GM23338 (cell line): ENCODE data around the gene HIVEP3. TPM values are rescaled to one million over a fixed set of nuclear protein-coding genes. Genes with fewer than 3 reads are reported as not detected.

Source experiments
- ATAC-seq: fragments of 200-7000 bp; cut with Tn5 transposase; 3 replicates; pipeline ENCODE4 v1.9.1; 2020
- DNase-seq: peaks from one replicate; pipeline ENCODE4 v3.0.0-alpha.2; 2015; ENCODE audit warnings: low spot score
- H2AFZ ChIP-seq: fragments of 200-600 bp; sonication (generic); 2 replicates; pipeline ENCODE4 v1.8.0; 2016; ENCODE audit warnings: antibody characterized with exemption, mild to moderate bottlenecking, moderate library complexity
- H3F3A ChIP-seq: fragments of 200-600 bp; sonication (generic); replicated peaks from 2 replicates; pipeline ENCODE4 v1.8.0; 2017; ENCODE audit warnings: antibody characterized with exemption, mixed run types, low read depth
- H3K27ac ChIP-seq: fragments of 200-600 bp; sonication (generic); 2 replicates; pipeline ENCODE4 v1.6.1; 2016; ENCODE audit warnings: low read depth
- H3K27me3 ChIP-seq: fragments of 200-600 bp; sonication (generic); 2 replicates; pipeline ENCODE4 v1.8.0; 2016; ENCODE audit warnings: mild to moderate bottlenecking, mixed run types, moderate library complexity; ENCODE audit not compliant: insufficient read depth
- H3K36me3 ChIP-seq: fragments of 200-600 bp; sonication (generic); 2 replicates; pipeline ENCODE4 v1.8.0; 2016; ENCODE audit warnings: mild to moderate bottlenecking; ENCODE audit not compliant: insufficient read depth
- H3K4me1 ChIP-seq: fragments of 200-600 bp; sonication (generic); 2 replicates; pipeline ENCODE4 v1.8.0; 2016; ENCODE audit warnings: mild to moderate bottlenecking, moderate library complexity; ENCODE audit not compliant: insufficient read depth
- H3K4me2 ChIP-seq: fragments of 200-600 bp; sonication (generic); 2 replicates; pipeline ENCODE4 v1.7.1; 2017; ENCODE audit warnings: mixed run types
- H3K4me3 ChIP-seq: fragments of 200-600 bp; sonication (generic); 2 replicates; pipeline ENCODE4 v1.6.1; 2016; ENCODE audit warnings: mixed run types
- H3K79me2 ChIP-seq: fragments of 200-600 bp; sonication (generic); replicated peaks from 2 replicates; pipeline ENCODE4 v1.8.0; 2017; ENCODE audit warnings: mild to moderate bottlenecking; ENCODE audit not compliant: insufficient read depth
- H3K9me2 ChIP-seq: fragments of 200-600 bp; sonication (generic); 2 replicates; pipeline ENCODE4 v1.8.0; 2017; ENCODE audit not compliant: insufficient read depth
- H4K20me1 ChIP-seq: fragments of 200-600 bp; sonication (generic); replicated peaks from 2 replicates; pipeline ENCODE4 v1.8.0; 2017; ENCODE audit warnings: mild to moderate bottlenecking; ENCODE audit not compliant: insufficient read depth
- H3K27ac Mint-ChIP-seq: 2 replicates; pipeline ENCODE4 v1.8.0; 2020; ENCODE audit warnings: inconsistent platforms, mild to moderate bottlenecking, moderate library complexity, mixed read lengths
- H3K27me3 Mint-ChIP-seq: 3 replicates; pipeline ENCODE4 v1.8.0; 2022; ENCODE audit warnings: low read depth, mild to moderate bottlenecking, moderate library complexity, mixed read lengths, inconsistent platforms; ENCODE audit not compliant: insufficient read depth, poor library complexity
- H3K36me3 Mint-ChIP-seq: 3 replicates; pipeline ENCODE4 v1.8.0; 2021; ENCODE audit warnings: low read depth, mild to moderate bottlenecking, inconsistent platforms, moderate library complexity, mixed read lengths
- H3K4me1 Mint-ChIP-seq: 3 replicates; pipeline ENCODE4 v1.8.0; 2020; ENCODE audit warnings: mild to moderate bottlenecking, inconsistent platforms, mixed read lengths
- H3K4me3 Mint-ChIP-seq: 3 replicates; pipeline ENCODE4 v1.8.0; 2021; ENCODE audit warnings: moderate library complexity, mild to moderate bottlenecking, inconsistent platforms, mixed read lengths
- H3K9me3 Mint-ChIP-seq: 3 replicates; pipeline ENCODE4 v1.8.0; 2020; ENCODE audit warnings: moderate library complexity, mild to moderate bottlenecking, inconsistent platforms, mixed read lengths
- CREB1 ChIP-seq: fragments of 250-450 bp; sonication (Bioruptor Pico); IDR thresholded peaks from 2 replicates; pipeline ENCODE4 v1.5.0; 2020; ENCODE audit warnings: low read depth, mild to moderate bottlenecking, moderate library complexity
- EZH2 ChIP-seq: fragments of 200-600 bp; sonication (generic); IDR thresholded peaks from one replicate; pipeline ENCODE4 v1.8.0; 2017; ENCODE audit warnings: antibody characterized with exemption, mild to moderate bottlenecking, low read depth; ENCODE audit not compliant: unreplicated experiment
- JUNB ChIP-seq: IDR thresholded peaks from one replicate; pipeline ENCODE4 v1.6.1; 2016; ENCODE audit warnings: antibody characterized with exemption; ENCODE audit not compliant: unreplicated experiment
- NANOG ChIP-seq: IDR thresholded peaks from 2 replicates; pipeline ENCODE4 v1.6.1; 2016; ENCODE audit warnings: antibody characterized with exemption, borderline replicate concordance
- POLR2AphosphoS5 ChIP-seq: IDR thresholded peaks from 2 replicates; pipeline ENCODE4 v1.6.1; 2016; ENCODE audit warnings: antibody characterized with exemption, low read depth
- STAT1 ChIP-seq: IDR thresholded peaks from one replicate; pipeline ENCODE4 v1.6.1; 2016; ENCODE audit warnings: antibody characterized with exemption; ENCODE audit not compliant: unreplicated experiment
- ZNF114 ChIP-seq: fragments of 250-450 bp; sonication (Bioruptor Pico); IDR thresholded peaks from 2 replicates; pipeline ENCODE4 v1.5.0; 2020; ENCODE audit warnings: mild to moderate bottlenecking, moderate library complexity
- ZNF331 ChIP-seq: fragments of 250-450 bp; sonication (Bioruptor Pico); IDR thresholded peaks from 2 replicates; pipeline ENCODE4 v1.5.0; 2020; ENCODE audit warnings: low read depth, mild to moderate bottlenecking, moderate library complexity
- polyA plus RNA-seq: library from polyadenylated mRNA; unstranded; fragments of >200 nt; fragmentation: Nextera tagmentation; extraction: Ambion mirVana; gene quantifications from 2 replicates; pipeline ENCODE4 v1.2.1, GENCODE V29; 2016
- total RNA-seq: library from RNA; depleted of rRNA; stranded (reverse); fragments of >200 nt; shearing (Covaris generic); gene quantifications from 2 replicates; pipeline ENCODE4 v1.2.3, GENCODE V29; 2014
- TF ChIP-seq, protein P1 (sequence below): fragments of 250-450 bp; sonication (Bioruptor Pico); IDR thresholded peaks from 2 replicates; pipeline ENCODE4 v1.5.0; 2020; ENCODE audit warnings: mild to moderate bottlenecking, moderate library complexity
- TF ChIP-seq, protein P2 (sequence below), 2 experiments: fragments of 200-600 bp in 1 of 2; sonication (generic) in 1 of 2; conservative IDR thresholded peaks; 2 replicates each; pipeline versions ENCODE4 v1.5.1 to v1.6.1; 2016 to 2017; ENCODE audit warnings: antibody characterized with exemption in 2 of 2, low read depth in 2 of 2, mild to moderate bottlenecking in 2 of 2, moderate library complexity in 1 of 2

Gene HIVEP3
- total and polyA plus RNA-seq, 2 experiments from 2014 or later: 0.14 to 0.24 TPM

DNA sequence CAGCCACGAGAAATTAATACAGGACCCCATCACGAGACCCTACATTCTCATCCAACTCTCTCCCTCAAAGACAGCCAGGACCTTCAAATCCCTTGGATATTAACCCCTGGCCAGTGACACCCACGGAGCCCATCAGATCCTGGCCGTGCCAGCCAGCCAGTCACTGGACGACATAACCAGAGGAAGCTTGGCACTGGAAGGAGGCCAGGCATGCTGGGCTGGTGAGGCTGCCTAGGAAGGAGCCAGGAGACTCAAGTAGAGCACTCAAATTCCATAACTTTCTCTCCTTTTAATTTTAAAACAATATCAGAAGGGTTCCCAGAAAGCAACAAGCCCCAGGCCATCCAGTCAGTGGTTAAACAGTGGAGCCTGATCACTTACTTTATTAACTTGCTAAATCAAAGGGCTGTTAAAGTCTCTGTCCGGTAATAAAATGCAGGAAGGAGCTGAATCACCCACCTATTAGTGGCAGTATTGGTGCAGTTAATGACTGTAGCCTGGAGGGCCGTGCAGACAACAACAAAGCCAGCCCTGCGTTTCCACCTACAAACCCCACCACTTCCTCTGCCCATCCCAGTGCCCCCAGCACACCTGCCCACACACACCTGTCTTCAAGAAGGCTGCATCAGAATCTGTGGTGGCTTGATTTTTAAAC is 78.0 kb downstream of the HIVEP3 start (continued):
- TF ChIP-seq, protein P1, sequence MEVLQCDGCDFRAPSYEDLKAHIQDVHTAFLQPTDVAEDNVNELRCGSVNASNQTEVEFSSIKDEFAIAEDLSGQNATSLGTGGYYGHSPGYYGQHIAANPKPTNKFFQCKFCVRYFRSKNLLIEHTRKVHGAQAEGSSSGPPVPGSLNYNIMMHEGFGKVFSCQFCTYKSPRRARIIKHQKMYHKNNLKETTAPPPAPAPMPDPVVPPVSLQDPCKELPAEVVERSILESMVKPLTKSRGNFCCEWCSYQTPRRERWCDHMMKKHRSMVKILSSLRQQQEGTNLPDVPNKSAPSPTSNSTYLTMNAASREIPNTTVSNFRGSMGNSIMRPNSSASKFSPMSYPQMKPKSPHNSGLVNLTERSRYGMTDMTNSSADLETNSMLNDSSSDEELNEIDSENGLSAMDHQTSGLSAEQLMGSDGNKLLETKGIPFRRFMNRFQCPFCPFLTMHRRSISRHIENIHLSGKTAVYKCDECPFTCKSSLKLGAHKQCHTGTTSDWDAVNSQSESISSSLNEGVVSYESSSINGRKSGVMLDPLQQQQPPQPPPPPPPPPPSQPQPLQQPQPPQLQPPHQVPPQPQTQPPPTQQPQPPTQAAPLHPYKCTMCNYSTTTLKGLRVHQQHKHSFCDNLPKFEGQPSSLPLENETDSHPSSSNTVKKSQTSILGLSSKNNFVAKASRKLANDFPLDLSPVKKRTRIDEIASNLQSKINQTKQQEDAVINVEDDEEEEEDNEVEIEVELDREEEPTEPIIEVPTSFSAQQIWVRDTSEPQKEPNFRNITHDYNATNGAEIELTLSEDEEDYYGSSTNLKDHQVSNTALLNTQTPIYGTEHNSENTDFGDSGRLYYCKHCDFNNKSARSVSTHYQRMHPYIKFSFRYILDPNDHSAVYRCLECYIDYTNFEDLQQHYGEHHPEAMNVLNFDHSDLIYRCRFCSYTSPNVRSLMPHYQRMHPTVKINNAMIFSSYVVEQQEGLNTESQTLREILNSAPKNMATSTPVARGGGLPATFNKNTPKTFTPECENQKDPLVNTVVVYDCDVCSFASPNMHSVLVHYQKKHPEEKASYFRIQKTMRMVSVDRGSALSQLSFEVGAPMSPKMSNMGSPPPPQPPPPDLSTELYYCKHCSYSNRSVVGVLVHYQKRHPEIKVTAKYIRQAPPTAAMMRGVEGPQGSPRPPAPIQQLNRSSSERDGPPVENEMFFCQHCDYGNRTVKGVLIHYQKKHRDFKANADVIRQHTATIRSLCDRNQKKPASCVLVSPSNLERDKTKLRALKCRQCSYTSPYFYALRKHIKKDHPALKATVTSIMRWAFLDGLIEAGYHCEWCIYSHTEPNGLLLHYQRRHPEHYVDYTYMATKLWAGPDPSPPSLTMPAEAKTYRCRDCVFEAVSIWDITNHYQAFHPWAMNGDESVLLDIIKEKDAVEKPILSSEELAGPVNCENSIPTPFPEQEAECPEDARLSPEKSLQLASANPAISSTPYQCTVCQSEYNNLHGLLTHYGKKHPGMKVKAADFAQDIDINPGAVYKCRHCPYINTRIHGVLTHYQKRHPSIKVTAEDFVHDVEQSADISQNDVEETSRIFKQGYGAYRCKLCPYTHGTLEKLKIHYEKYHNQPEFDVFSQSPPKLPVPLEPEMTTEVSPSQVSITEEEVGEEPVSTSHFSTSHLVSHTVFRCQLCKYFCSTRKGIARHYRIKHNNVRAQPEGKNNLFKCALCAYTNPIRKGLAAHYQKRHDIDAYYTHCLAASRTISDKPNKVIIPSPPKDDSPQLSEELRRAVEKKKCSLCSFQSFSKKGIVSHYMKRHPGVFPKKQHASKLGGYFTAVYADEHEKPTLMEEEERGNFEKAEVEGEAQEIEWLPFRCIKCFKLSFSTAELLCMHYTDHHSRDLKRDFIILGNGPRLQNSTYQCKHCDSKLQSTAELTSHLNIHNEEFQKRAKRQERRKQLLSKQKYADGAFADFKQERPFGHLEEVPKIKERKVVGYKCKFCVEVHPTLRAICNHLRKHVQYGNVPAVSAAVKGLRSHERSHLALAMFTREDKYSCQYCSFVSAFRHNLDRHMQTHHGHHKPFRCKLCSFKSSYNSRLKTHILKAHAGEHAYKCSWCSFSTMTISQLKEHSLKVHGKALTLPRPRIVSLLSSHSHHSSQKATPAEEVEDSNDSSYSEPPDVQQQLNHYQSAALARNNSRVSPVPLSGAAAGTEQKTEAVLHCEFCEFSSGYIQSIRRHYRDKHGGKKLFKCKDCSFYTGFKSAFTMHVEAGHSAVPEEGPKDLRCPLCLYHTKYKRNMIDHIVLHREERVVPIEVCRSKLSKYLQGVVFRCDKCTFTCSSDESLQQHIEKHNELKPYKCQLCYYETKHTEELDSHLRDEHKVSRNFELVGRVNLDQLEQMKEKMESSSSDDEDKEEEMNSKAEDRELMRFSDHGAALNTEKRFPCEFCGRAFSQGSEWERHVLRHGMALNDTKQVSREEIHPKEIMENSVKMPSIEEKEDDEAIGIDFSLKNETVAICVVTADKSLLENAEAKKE: no peak
- TF ChIP-seq POLR2AphosphoS5 (no peak), JUNB (no peak)

DNA sequence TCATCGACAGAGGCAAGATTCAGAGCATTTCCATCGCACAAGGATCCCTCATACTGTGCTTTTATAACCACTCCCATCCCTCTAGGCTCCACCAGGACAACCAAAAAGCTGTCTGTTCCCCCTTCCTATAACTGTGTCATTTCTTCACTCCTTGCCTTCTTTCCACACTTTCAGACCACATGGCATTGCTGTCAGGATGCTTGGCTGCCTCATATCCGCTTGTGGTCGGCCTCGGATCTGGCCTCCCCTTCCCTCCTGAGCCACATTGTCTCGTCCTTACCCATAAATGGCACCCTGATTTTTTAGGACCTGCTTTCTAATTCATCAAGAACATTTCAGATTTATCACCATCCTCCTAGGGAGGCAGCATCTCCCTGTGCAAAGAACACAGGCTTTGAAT is 80.5 kb downstream of the HIVEP3 start:
- Mint-ChIP-seq H3K4me1 (peaks cover 11% of the 10 kb centered on the region), H3K27me3 (peaks cover 1% of the 10 kb centered on the region), H3K27ac (no peak overlapping the region), H3K4me3 (no peak overlapping the region), H3K36me3 (no peaks in the 10 kb centered on the region), H3K9me3 (no peaks in the 10 kb centered on the region)
- no peak overlapping the region for H3K27ac ChIP-seq
- no peak for DNase-seq
- H3K9me2 ChIP-seq: 0 out of 2 replicates have a peak, but pooled peaks cover 4% of the 10 kb centered on the region
- H3K79me2 ChIP-seq: no peaks in the 10 kb centered on the region
- H3K4me2 ChIP-seq: no peak overlapping the region
- no peaks in the 10 kb centered on the region for H3K27me3 ChIP-seq
- H3K4me1 ChIP-seq: peaks cover 8% of the 10 kb centered on the region; the same call in 1 of the 2 replicates
- no peak overlapping the region for H2AFZ ChIP-seq
- no peak for ATAC-seq
- H4K20me1 ChIP-seq: no peaks in the 10 kb centered on the region
- no peaks in the 10 kb centered on the region for H3K36me3 ChIP-seq
- H3F3A ChIP-seq: no peaks in the 10 kb centered on the region
- H3K4me3 ChIP-seq: no peak overlapping the region
- no peak for TF ChIP-seq ZNF331 (CRISPR knock-in tag)
- no peak for TF ChIP-seq STAT1
- no peak for TF ChIP-seq NANOG
- no peak for TF ChIP-seq POLR2AphosphoS5
- no peak for TF ChIP-seq ZNF114
- TF ChIP-seq JUNB: no peak
- TF ChIP-seq, protein P2, sequence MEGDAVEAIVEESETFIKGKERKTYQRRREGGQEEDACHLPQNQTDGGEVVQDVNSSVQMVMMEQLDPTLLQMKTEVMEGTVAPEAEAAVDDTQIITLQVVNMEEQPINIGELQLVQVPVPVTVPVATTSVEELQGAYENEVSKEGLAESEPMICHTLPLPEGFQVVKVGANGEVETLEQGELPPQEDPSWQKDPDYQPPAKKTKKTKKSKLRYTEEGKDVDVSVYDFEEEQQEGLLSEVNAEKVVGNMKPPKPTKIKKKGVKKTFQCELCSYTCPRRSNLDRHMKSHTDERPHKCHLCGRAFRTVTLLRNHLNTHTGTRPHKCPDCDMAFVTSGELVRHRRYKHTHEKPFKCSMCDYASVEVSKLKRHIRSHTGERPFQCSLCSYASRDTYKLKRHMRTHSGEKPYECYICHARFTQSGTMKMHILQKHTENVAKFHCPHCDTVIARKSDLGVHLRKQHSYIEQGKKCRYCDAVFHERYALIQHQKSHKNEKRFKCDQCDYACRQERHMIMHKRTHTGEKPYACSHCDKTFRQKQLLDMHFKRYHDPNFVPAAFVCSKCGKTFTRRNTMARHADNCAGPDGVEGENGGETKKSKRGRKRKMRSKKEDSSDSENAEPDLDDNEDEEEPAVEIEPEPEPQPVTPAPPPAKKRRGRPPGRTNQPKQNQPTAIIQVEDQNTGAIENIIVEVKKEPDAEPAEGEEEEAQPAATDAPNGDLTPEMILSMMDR (conservative IDR thresholded peaks at IDR 0.05; ENCODE audit: low read depth in 2 of 2): no peak
- TF ChIP-seq EZH2: no peak
- TF ChIP-seq CREB1 (CRISPR knock-in tag): no peak
